Loucy (cell line): ENCODE data around the gene THADA.

ENCODE experiments used
- H2AFZ ChIP-seq: fragments of 200-600 bp; sonication (generic); 2 replicates; pipeline ENCODE4 v1.6.0; 2016; ENCODE audit warnings: antibody characterized with exemption, mild to moderate bottlenecking, low read length, moderate library complexity
- H3F3A ChIP-seq: fragments of 200-600 bp; 2 replicates; pipeline ENCODE4 v1.6.0; 2016; ENCODE audit warnings: antibody characterized with exemption, low read depth, mild to moderate bottlenecking
- H3K27me3 ChIP-seq: fragments of 200-600 bp; sonication (generic); 2 replicates; pipeline ENCODE4 v1.6.1; 2014; ENCODE audit warnings: low read length, mild to moderate bottlenecking; ENCODE audit not compliant: insufficient read depth, poor library complexity, severe bottlenecking
- H3K36me3 ChIP-seq: fragments of 200-600 bp; sonication (generic); 2 replicates; pipeline ENCODE4 v1.6.1; 2016; ENCODE audit warnings: low read length; ENCODE audit not compliant: insufficient read depth
- H3K4me1 ChIP-seq: fragments of 200-600 bp; sonication (generic); 2 replicates; pipeline ENCODE4 v1.5.1; 2014; ENCODE audit warnings: low read length, mild to moderate bottlenecking; ENCODE audit not compliant: insufficient read depth, poor library complexity, severe bottlenecking
- H3K4me2 ChIP-seq: fragments of 200-600 bp; sonication (generic); 2 replicates; pipeline ENCODE4 v1.6.0; 2014; ENCODE audit warnings: antibody characterized with exemption, low read length, low read depth, mild to moderate bottlenecking; ENCODE audit not compliant: poor library complexity, severe bottlenecking
- H3K4me3 ChIP-seq: fragments of 200-600 bp; sonication (generic); 2 replicates; pipeline ENCODE4 v1.5.1; 2014; ENCODE audit warnings: low read length, mild to moderate bottlenecking, mixed read lengths; ENCODE audit not compliant: poor library complexity, severe bottlenecking
- H3K79me2 ChIP-seq: fragments of 200-600 bp; sonication (generic); 2 replicates; pipeline ENCODE4 v1.6.1; 2014; ENCODE audit warnings: low read length; ENCODE audit not compliant: insufficient read depth
- H3K9ac ChIP-seq: fragments of 200-600 bp; sonication (generic); 2 replicates; pipeline ENCODE4 v1.6.0; 2014; ENCODE audit warnings: mild to moderate bottlenecking, low read depth, low read length, moderate library complexity; ENCODE audit not compliant: poor library complexity, severe bottlenecking
- H3K9me2 ChIP-seq: fragments of 200-600 bp; sonication (generic); replicated peaks from 2 replicates; pipeline ENCODE4 v1.6.1; 2016; ENCODE audit warnings: low read depth, low read length, mixed read lengths
- H3K9me3 ChIP-seq: fragments of 200-600 bp; sonication (generic); 2 replicates; pipeline ENCODE4 v1.6.1; 2014; ENCODE audit warnings: mild to moderate bottlenecking, antibody characterized with exemption, low read length, low read depth; ENCODE audit not compliant: insufficient read depth
- H4K20me1 ChIP-seq: fragments of 200-600 bp; sonication (generic); 2 replicates; pipeline ENCODE4 v1.6.0; 2014; ENCODE audit warnings: antibody characterized with exemption, low read length, mild to moderate bottlenecking; ENCODE audit not compliant: insufficient read depth, poor library complexity, severe bottlenecking
- EZH2phosphoT487 ChIP-seq: fragments of 200-600 bp; IDR thresholded peaks from 2 replicates; pipeline ENCODE4 v1.6.1; 2018; ENCODE audit warnings: antibody characterized with exemption, mild to moderate bottlenecking, moderate library complexity, borderline replicate concordance
- TF ChIP-seq, protein P1 (sequence below): fragments of 200-600 bp; sonication (generic); conservative IDR thresholded peaks from 2 replicates; pipeline ENCODE4 v1.5.1; 2014; ENCODE audit warnings: mild to moderate bottlenecking, antibody characterized with exemption, low read length

The THADA gene

DNA sequence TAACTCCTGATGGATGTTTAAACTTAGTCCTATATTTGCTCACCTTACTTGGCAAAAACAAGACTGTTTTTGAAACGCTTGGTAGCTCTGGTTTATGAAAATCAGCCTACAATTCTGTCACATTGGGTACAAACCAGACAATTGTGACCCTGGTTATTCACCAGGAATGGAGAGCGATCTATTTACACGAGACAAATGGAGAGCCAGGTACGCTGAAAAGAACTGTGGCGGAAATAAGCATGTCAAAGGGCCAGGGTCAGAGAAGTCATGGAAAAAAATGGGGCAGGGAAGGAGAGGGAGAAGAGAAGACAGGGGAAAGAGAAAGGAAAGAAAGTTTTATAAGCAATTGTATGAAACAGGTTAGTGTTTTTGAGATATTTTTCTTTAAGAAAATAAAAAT lies 250.0 kb downstream of the THADA start:
- H3F3A ChIP-seq: no peaks in the 10 kb centered on the region
- no peaks in the 10 kb centered on the region for H4K20me1 ChIP-seq
- H3K9me2 ChIP-seq: no peaks in the 10 kb centered on the region
- no peaks in the 10 kb centered on the region for H3K27me3 ChIP-seq
- H3K9me3 ChIP-seq: no peaks in the 10 kb centered on the region
- H3K36me3 ChIP-seq: 0 out of 2 replicates have a peak, but pooled peaks cover 9% of the 10 kb centered on the region
- H3K4me3 ChIP-seq: no peak overlapping the region
- no peak overlapping the region for H2AFZ ChIP-seq
- H3K9ac ChIP-seq: no peak overlapping the region
- TF ChIP-seq, protein P1, sequence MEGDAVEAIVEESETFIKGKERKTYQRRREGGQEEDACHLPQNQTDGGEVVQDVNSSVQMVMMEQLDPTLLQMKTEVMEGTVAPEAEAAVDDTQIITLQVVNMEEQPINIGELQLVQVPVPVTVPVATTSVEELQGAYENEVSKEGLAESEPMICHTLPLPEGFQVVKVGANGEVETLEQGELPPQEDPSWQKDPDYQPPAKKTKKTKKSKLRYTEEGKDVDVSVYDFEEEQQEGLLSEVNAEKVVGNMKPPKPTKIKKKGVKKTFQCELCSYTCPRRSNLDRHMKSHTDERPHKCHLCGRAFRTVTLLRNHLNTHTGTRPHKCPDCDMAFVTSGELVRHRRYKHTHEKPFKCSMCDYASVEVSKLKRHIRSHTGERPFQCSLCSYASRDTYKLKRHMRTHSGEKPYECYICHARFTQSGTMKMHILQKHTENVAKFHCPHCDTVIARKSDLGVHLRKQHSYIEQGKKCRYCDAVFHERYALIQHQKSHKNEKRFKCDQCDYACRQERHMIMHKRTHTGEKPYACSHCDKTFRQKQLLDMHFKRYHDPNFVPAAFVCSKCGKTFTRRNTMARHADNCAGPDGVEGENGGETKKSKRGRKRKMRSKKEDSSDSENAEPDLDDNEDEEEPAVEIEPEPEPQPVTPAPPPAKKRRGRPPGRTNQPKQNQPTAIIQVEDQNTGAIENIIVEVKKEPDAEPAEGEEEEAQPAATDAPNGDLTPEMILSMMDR: no peak
- TF ChIP-seq EZH2phosphoT487: no peak
- H3K79me2 ChIP-seq: no peaks in the 10 kb centered on the region
- H3K4me2 ChIP-seq: no peak overlapping the region
- H3K4me1 ChIP-seq: no peaks in the 10 kb centered on the region

DNA sequence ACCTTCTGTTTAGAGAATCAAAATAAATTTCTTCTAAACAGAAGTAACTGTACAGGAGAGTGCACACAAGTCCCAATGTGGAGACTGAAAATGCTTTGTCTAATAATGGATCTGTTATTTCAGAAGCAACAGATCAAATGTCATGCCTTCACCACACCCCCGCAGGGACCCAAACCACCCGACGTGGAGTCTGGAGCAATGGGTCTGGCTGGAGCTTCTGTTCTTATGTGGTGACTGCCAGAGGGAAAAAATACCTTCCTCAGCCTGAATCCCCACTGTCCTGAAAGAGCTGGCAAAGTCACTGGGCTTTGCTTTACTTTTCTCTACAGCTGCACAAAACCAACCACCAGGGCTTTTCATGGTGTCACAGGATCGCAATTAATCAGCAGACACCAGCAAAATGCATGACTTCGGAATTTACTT lies 250.4 kb downstream of the THADA start:
- Histone ChIP-seq H2AFZ (no peak overlapping the region), H3K4me1 (no peaks in the 10 kb centered on the region), H3K4me2 (no peak overlapping the region), H3K9ac (no peak overlapping the region), H3K9me3 (no peaks in the 10 kb centered on the region), H3K36me3 (0 out of 2 replicates have a peak, but pooled peaks cover 9% of the 10 kb centered on the region), H3F3A (no peaks in the 10 kb centered on the region), H3K27me3 (no peaks in the 10 kb centered on the region), H3K4me3 (no peak overlapping the region), H4K20me1 (no peaks in the 10 kb centered on the region), H3K79me2 (no peaks in the 10 kb centered on the region), H3K9me2 (no peaks in the 10 kb centered on the region)
- TF ChIP-seq EZH2phosphoT487: no peak
- TF ChIP-seq, protein P1: no peak

DNA sequence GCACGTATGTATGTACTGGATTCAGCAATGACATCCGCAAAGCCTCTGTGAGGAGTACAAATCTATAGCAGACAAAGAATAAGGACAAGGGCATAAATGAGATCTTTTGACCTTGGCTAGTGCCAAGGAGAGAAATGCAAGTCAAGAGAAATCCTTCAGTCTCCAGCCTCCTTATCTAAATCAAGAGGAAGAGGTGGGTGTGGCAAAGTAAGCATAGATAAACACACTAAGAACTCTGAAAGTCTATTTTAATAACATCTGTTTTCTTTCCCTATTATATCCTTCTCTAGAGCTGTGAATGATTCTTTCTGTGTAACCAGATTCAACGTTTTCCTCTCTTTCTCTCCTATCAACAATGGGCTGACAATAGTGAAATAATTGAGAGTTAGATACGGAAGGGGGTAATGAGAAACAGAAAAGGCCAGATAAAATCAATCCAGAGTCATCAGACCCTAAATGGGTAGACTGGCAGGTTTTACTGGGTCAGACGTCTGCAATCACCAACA lies 250.9 kb downstream of the THADA start:
- H3K4me2 ChIP-seq: no peak overlapping the region
- H3F3A ChIP-seq: no peaks in the 10 kb centered on the region
- no peaks in the 10 kb centered on the region for H3K79me2 ChIP-seq
- H3K9ac ChIP-seq: no peak overlapping the region
- 0 out of 2 replicates have a peak, but pooled peaks cover 9% of the 10 kb centered on the region for H3K36me3 ChIP-seq
- no peaks in the 10 kb centered on the region for H3K4me1 ChIP-seq
- H4K20me1 ChIP-seq: no peaks in the 10 kb centered on the region
- no peak overlapping the region for H3K4me3 ChIP-seq
- TF ChIP-seq EZH2phosphoT487: no peak
- TF ChIP-seq, protein P1: no peak
- H3K27me3 ChIP-seq: no peaks in the 10 kb centered on the region
- H3K9me3 ChIP-seq: no peaks in the 10 kb centered on the region
- no peak overlapping the region for H2AFZ ChIP-seq
- no peaks in the 10 kb centered on the region for H3K9me2 ChIP-seq
